DMS79 treated with DMSO at 0.1 percent for 48 hours (cell line): Measurements from ENCODE around the gene KCTD11.
"Not testable (repeated sequence)": the region's sequence is repeated elsewhere in the genome, so short reads cannot be mapped to it uniquely, and the experiment has no call there.

Experiments
- DNase-seq: peaks from one replicate; lab custom pipeline; 2025; lab: John Stamatoyannopoulos, UW

KCTD11 gene

DNA sequence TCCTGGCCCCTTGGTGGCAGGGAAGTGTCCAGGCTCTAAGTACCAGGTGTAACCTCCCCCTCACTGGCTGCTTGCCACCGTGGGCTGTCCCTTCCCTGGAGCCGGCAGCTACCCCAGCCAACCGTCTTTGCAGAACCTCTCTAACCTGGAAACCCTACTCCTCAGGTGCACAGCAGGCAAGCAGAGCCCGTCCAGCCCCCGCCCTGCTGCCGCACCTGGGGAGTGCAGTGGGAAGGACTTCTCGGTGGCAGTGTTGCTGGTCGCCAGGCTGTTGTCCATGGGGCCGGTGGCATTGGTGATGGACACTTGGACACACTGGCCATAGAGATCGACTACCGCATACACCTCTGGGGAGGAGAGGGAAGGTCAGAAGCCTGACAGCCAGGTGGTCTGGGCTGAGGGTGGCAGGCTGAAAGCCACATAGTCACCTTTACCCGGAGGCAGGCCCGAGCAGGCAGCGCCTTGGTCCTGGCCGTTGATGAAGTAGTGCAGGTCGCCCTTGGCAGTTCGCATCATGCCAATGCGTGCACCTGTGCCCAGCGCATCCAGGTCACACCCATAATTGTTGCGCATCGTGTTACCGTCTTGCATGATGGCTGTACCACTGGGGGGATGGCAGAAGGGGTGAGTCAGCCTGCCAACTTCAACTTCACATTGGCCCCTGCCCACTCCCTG lies 29.3 kb upstream of the KCTD11 start:
- no peak for DNase-seq

DNA sequence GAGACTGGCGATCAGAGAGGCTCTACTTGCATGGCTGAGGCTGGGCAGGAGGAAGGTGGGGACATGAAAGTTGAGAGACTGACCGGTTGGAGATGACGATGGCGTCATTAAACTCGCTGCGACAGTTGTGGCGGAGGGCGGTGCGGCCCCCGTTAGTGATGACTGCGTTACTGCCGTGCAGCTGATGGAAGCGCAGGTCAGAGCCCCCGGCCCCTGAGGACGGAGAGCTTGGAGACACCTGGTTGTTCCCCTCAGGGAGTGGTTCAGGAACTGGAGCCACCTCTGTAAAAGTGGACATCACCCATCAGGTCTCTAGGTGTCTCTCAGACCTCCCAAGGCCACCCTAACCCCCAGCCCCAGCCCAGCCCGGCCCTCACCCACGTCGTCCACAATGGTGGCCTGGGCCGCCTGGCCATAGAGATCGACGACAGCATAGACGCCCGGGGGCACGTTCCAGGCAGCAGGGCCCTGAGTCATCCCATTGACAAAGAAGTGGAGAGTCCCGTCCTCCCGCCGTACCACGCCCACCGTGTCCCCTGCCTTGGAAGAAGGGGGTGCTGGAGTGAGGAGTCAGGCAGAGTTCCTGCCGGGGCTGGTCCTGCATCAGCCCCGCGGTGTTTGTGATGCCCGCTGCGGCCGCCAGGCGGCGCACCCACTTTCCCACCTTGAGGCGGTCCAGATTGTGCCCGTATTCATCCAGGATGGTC lies 28.1 kb upstream of the KCTD11 start:
- DNase-seq = no peak

DNA sequence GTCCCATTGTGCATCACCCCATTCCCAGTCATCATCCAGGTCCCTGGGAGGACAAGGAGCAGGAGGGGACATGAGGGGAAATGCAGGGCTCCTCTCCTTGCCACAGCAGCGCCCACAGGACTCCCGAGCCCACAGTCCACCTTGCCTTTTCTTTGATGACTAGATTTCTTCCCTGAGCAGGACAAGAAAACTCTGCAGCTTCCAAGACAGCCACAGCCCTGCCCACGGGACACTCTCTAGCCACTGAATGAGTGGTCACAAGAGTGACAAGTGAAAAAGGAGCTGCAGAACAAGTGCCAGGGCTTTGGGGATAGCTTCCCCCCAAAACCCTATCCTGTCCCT lies 27.6 kb upstream of the KCTD11 start:
- DNase-seq = no peak

DNA sequence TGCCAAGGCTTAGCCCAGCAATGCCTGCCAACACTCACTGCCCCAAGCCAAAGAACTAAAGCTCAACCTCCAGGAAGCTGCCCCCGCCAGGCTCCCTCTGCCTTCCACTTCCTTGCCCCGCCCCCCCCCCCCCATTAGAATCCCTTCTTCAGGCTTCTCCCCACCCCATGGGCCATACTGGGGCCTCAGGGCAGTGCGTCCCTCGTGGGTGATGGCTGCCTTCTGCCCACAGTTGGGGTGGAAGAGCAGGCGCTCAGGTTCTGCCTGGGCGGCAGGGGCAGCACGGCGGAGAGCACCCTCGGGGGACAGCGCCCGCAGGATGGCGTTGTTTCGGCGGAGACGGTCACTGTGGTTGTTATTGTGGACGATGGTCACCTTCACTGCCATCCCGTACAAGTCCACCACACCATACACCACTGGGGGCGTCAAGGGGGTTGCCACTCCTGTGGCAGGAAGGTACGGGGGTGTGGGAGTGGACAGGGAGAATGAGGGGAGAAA lies 26.9 kb upstream of the KCTD11 start:
- no peak for DNase-seq

DNA sequence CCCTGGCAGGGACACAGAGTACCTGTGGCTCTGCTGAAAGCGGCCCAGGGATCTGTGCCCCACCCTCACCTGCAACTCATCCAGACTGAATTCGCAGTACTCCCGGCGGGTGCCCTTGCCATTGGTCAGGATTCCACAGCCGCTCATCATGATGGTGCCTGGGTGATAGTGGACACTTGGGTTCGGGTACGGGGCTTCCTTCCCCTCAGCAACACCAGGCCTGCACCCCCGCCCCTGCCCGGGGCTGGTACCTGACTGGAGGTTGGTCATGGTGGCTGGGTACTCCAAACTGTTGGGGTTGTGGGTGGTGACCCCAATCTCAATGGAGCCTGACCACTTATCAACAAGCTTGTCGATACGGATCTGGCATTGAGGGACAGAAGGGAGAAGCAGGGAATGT lies 25.8 kb upstream of the KCTD11 start:
- DNase-seq = no peak

DNA sequence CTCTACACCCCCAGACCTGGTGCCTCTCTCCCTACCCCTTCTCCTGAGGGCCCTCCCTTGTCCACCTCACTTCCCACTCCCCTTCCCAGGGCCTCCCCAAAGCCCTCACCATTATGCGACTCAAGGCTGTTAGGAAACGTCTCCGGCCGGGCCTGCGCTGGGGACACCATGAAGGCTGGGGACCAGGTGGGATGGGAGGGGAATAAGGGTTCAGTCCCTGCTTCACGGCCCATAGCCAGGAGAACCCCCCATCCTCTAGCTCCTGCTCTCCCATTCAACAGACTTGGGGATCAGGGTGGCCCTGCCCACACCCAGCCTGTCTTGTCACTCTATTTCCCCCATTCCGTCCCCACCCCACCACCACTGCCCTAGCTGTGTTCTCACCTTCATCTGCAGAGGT lies 24.9 kb upstream of the KCTD11 start:
- no peak for DNase-seq

DNA sequence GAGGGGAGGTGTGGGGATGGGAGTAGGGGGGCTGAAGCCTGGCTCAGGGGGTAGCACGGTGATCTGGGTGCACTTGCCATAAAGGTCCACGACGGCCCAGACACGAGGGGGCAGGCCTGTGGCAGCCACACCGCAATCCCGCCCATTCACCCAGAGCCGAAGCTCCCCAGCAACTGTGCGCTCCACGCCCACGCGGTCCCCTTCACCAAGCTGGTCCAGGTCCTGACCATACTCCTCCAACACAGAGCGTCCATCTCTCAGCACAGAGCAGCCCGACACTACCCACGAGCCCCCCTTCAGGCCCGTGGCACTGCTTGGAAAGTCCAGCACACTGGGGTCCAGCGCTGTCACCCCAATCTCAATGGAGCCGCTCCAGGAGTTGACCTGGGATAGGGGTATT lies 24.5 kb upstream of the KCTD11 start:
- DNase-seq = no peak

DNA sequence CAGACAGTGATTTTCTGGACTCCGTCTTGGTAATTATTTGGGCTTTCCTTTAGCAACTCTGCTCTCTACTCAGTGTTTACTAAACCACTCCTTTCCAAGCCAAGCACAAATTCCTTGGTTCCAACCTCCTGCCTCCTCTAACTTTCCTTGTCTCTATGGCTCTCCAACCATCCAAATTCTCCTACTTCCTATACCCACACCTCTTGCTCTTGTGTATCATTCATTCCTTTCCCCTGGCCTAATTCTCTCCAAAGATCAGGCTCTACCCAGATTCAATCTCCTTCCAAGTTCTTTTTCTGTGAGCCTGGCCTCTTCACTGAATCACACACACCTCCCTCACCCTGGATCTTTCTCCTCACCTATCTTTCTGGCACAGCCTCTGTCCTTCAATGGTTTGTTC lies 24.0 kb upstream of the KCTD11 start:
- DNase-seq = no peak

DNA sequence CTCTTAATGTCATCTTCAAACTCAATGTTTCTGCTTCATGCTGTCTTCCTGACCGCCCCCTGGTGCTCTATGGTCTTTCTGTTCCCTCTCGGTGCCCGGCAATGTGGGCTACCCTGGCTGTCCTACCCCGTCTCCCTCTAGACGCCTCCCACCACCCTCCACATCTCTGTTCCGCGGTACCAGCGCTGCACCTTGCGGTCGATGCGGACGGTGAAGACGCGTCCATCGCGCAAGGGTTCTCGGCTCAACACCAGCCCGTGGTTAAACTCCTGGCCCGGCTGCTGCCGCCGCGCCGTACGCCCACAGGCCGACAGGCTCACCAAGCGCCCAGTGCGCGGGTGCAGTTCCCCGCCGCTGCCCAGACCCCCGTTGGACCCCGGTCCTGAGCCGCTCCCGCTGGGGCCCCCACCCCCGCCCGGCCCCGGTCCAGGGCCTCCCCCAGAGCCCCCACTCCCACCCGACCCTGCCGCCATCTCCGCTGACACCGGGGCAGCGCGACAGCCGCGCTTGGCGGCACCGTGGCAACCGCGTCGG lies 23.1 kb upstream of the KCTD11 start, which contains the start of gene NEURL4:
Gene NEURL4, minus strand, starts transcription at position 496 of the 534 bp plus-strand sequence. Its CDS starts 23 bp downstream, at position 473.
- no peak for DNase-seq

DNA sequence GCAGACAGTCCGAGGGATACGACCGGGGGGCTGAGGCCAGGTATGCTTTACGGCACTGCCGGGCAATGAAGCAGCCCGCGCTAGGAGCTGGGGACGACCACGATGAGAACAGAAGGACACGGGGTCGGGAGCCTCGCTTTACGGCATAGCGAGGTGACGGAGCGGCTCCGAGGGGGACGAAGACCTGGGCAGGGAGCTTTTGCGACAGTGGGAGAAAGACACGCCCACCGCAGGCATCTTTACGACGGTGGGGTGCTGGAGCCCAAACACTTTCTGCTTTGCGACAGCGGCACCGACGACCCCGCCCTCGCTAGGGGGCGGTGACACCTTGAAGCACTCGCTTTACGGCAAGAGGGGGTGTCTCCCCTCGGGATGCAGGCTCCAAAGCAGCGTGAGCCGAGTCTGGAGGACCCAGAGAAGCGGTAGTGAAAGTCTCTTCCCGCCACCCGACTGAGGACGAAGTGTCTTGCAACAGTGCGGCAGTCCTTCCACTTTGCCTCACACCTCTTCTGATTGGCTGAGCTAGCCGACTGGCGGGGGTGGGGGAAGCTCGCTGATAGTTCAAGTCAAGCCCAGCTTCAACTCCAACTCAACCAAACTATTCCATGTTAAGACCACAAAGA lies 22.5 kb upstream of the KCTD11 start:
- DNase-seq = peak; percentile 97

DNA sequence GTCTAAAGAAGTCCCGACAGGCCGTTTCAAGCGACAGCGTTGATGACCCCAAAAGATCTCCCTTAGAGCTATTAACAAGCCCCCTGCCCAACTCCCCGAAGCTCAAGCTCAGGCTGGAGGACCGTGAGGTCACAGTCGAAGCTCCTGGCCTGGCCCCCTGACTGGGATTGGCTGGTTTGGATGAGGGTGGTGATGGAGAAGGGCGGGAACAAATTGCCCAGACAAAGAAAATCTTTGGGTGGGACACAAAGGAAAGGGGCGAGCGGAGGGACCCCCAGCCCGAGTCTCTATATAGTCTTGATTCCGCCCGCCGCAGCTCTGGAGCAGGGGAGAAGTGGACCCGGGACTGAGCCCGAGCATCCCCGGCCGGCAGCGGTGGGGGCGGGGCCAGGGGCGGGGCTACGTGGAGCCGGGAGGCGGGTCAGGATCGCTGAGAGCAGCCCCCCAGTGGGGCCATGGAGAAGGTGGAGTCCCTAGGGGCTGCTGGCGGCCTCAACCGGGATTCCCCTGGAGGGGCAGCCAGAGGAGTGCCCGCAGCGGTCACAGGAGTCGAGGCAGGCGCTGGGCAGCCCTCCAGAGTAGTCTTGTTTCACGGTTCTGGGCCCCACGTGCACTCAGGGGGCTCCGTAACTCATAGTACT lies 21.8 kb upstream of the KCTD11 start:
- DNase-seq = peak; percentile 82

DNA sequence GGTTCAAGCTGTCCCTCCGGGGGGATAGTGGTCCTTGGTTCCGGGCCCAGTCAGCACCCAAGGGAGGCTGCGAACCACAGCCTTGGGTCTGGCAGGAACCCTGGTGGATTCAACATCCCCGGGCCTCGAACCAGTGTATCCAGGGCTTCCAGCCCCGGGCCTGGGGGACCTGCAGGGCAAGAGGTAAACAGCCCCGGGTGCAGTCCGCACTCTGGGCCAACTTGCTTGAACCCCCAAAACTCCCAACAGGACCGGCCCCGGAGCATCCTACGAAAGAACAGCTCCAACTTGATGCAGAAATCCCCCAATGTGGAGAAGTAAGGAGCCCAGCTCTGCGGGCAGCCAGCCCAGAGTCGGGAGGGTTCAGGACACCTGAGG lies 21.3 kb upstream of the KCTD11 start:
- no peak for DNase-seq

DNA sequence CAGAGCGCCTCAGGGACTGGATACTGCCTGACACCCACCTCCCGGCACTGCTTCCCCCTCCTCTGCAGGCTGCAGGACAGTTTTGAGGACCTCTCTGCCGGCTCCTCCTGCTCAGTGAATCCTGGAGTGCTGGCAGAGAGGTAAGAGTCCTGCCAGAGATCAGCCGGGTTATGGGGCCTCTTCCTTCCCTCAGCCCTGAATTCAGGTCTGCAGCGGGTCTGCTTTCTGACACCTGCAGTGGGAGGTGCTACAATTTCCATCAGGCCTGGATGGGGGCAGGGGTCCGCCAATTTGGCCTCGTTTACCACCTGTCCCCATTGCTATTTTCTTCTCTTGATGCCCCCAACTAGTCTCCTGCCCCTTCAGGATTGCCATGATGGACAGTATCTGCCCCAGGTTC lies 19.9 kb upstream of the KCTD11 start:
- no peak for DNase-seq

DNA sequence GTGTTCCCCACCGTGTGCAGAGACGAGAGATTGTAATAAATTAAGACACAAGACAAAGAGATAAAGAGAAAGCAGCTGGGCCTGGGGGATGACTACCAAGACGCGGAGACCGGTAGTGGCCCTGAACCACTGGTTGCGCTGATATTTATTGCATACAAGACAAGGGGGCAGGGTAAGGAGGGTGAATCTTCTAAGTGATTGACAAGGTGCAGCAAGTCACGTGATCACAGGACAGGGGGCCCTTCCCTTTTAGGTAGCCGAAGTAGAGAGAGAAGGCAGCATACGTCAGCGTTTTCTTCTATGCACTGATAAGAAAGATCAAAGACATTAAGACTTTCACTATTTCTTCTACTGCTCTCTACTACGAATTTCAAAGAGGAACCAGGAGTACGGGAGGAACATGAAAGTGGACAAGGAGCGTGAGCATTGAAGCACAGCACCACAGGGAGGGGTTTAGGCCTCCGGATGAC lies 19.3 kb upstream of the KCTD11 start:
- not testable (repeated sequence) for DNase-seq

DNA sequence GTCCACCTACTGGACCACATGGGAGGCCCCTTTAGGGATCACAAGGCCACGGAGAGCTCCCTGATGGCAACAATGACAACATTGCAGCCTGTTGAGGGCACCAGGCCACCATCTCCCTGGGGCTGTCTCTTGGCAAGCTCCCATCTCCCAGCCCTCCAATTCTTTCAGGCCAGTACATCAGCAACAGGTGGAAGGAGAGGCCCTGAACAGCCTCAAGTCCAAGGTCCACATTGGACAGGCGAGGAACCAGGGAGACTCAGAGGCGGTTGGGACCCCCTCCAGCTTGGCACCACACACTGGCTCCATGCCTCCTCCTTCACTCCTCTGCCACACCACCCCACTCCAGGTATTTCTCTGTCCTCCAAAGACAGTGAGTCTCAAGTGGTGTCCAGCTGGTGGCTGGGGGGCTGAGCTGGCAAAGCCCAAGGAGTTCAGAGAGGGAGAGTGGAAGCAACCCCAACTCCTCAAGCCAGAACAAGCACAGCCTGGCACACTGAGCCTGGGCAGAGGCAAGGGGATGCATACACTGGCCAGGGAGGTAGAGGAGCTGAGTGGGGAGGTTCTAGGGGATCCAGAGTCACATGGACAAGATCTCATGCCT lies 16.9 kb upstream of the KCTD11 start:
- DNase-seq = no peak

DNA sequence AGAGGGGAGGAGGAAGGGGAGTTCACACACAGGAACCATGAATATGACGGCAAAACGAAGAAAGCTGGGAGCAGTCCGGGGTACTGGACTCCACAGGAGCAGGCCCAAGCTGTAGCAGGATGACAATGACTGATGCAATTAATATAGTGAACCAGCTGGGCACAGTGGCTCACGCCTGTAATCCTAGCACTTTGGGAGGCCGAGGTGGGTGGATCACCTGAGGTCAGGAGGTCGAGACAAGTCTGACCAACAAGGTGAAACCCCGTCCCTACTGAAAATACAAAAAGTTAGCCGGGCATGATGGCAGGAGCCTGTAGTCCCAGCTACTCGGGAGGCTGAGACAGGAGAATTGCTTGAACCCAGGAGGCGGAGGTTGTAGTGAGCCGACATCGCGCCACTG lies 16.2 kb upstream of the KCTD11 start:
- DNase-seq = not testable (repeated sequence)

DNA sequence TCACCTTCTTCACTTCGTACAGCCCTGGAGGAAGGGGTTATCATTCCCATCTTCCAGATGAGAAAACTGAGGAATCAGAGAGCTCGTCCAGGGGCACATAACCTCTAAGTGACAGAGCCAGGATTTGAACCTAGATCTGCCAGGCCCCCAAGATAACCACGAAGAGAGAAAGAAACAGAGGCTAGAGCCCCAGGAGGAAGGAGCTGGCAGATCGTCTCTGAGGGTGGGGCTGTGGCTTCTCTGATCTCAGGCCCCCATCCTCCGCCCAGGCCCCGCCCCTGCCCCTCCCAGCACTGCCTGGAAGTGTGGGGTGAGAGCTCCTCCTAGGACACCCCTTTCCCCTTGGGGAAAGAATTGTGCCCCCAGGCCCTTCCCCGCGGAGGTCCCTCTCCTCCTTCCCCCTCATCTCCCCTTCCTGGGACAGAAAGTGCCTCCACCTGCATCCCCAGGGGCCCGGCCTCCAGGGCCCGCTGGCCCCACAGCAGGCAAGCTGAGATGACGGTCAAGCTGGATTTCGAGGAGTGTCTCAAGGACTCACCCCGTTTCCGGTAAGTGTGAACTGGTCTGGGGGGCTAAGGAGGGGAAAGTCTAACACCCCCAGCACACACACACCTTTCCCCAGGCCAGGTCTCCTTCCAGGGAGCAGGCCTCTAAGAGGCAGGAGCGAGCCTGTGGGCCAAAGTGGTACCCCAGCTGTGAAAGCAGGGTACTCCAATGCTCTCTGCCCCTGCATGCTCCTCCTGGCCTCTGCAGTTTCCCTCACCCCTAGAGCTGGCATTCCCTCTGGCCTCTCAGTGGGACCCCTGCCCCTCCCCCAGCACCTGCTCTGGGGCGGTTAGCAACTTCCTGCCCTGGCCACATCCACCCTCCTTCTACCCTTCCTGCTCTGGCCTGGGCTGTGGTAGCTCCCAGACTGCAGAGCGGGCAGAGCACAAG lies 15.5 kb upstream of the KCTD11 start, which contains the start of gene ACAP1:
Gene ACAP1, plus strand, starts transcription at position 290 of the 936 bp plus-strand sequence. Its CDS starts 206 bp downstream, at position 496.
- DNase-seq = no peak

DNA sequence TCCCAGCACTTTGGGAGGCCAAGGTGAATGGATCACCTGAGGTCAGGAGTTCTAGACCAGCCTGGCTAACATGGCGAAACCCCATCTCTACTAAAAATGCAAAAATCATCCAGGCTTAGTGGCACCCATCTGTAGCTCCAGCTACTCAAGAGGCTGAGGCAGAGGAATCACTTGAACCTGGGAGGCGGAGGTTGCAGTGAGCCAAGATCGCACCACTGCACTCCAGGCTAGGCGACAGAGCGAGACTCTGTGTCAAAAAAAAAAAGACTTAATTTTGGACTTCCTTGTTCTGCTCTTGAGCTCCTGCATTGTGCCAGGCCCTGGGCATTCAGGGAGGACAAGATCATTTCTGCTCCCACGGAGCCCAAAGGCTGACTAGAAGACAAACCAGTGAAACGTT lies 14.4 kb upstream of the KCTD11 start:
- DNase-seq = not testable (repeated sequence)

DNA sequence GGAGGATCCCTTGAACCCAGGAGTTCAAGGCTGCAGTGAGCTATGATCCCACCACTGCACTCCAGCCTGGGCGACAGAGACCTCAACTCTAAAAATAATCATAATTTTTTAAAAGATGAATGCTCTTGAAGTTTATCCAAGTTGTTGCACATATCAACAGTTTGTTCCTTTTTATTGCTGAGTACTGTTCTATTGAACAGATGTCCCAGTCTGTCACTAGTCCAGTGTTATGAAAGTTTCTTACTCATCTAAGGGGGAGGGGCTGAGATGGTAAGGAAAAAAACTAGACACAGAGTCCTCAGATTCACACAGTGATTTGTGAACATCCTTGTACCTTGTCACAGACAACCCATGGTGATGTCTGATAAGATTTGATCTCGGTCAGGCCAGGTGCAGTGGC lies 11.8 kb upstream of the KCTD11 start:
- DNase-seq = no peak

DNA sequence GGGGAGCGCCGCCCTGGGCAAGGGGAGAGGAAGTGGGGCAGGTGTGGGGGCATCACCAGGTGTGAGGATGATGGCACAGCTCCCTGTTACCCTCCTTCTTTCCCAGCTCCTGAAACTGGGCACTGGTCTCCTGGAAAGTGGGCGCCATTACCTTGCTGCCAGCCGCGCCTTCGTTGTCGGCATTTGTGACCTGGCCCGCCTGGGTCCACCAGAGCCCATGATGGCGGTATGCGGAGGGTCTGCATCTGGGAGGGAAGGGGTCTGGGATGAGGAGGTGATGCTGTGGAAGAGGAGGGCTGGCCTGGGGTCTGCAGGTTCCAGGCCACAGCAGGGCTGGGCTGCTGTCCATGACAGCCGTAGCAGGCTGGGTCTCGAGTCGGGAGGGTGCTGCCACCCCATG lies 10.1 kb upstream of the KCTD11 start:
- no peak for DNase-seq

DNA sequence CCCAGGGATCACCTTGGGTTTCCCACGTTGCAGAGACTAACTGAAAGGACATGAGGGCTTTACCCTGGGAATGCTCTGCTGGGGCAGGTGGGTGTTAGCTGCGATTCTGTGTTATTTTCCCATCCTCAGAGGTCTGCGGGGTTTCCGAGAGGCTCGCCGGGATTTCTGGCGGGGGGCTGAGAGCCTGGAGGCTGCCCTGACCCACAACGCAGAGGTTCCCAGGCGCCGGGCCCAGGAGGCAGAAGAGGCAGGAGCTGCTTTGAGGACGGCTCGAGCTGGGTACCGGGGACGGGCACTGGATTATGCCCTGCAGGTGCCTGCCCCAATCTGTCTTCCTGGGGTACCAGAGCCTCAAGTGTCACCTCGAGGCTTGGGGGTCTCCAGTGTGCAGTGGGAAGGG lies 8.7 kb upstream of the KCTD11 start:
- no peak for DNase-seq
